SK-N-MC (cell line): Measurements from ENCODE around the gene FERMT1.

Source experiments
- EZH2 ChIP-seq: fragments of 200-600 bp; sonication (generic); IDR thresholded peaks from one replicate; pipeline ENCODE4 v1.6.1; 2017; ENCODE audit warnings: antibody characterized with exemption
- FOXP2 ChIP-seq: optimal IDR thresholded peaks from 2 replicates; pipeline ENCODE3; 2011; ENCODE audit warnings: mild to moderate bottlenecking, moderate library complexity; ENCODE audit not compliant: insufficient read depth; ENCODE audit errors: extremely low read length, control extremely low read depth
- POLR2AphosphoS5 ChIP-seq: IDR thresholded peaks from 2 replicates; pipeline ENCODE4 v1.6.1; 2012; ENCODE audit warnings: mild to moderate bottlenecking, low read depth, low read length, borderline replicate concordance

GRCh38 chr20:6157345-6157744 is 34.5 kb upstream of the FERMT1 start:
- TF ChIP-seq POLR2AphosphoS5 (no peak), EZH2 (no peak), FOXP2 (no peak)
